ENCODE measurements around the gene CD3G. TPM values are rescaled to one million over a fixed set of nuclear protein-coding genes. Genes with fewer than 3 reads are reported as not detected.

Gene CD3G
- total RNA-seq, 2 donors from 2014 or later: 7.1 to 49.4 TPM

DNA sequence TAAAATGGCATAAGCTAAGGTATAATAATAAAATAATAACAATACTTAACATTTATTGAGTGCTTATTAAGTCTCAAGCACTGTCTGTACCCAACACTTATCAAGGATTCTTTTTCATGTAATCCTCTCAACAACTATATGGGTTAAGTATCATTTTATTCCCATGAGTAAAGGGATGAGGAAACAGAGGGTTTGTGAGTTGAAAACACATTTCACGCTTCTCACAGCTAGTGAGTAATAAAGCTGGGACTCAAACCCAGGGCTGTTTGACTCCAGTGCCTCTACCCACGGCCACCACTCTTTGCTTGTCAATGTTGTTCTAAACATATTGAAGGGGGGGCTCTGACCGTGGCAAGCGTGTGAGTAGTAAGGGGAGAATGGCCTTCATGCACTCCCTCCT is 30.9 kb upstream of the CD3G start:
- DNase-seq (ENCODE audit: low spot score) (no peak), ATAC-seq (no peak)
- no peaks in the 10 kb centered on the region for H3K9me3 Mint-ChIP-seq
- no peaks in the 10 kb centered on the region for H3K36me3 Mint-ChIP-seq
- H3K27me3 Mint-ChIP-seq: no peaks in the 10 kb centered on the region
- H3K4me1 Mint-ChIP-seq (ENCODE audit: low read depth in 2 of 2): peaks cover 44 to 62% of the 10 kb centered on the region in 2 donors
- no peak overlapping the region for H3K4me3 Mint-ChIP-seq
- H3K27ac Mint-ChIP-seq: peak overlapping the region in 1 of 2 donors; percentile 32

DNA sequence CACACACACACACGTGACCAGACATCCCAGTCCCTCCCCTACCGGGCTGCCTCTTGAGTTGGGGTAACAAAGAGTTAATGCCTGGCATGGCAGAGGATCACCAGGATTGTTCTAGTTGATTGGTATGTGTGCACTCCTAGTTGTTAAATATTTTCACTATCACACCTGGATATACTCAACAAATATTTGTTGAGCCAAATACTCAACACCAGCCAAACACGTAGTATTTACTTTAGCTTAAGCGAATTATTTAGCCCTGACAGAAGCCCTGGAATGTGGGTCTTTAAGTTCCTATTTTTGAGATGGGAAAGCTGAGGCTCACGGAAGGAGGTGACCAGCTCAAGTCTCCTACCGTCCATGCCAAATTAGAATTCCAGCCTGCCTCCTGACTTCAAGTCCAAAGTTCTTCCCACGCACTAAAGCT is 29.1 kb upstream of the CD3G start:
- H3K4me1 Mint-ChIP-seq (ENCODE audit: low read depth in 2 of 2): peaks cover 56 to 74% of the 10 kb centered on the region in 2 donors
- no peaks in the 10 kb centered on the region for H3K27me3 Mint-ChIP-seq
- no peaks in the 10 kb centered on the region for H3K9me3 Mint-ChIP-seq
- H3K27ac Mint-ChIP-seq: peak overlapping the region; percentile 60 to 68
- peaks cover 8% of the 10 kb centered on the region for H3K36me3 Mint-ChIP-seq
- peak overlapping the region; percentile 86 for H3K4me3 Mint-ChIP-seq
- ATAC-seq (no peak), DNase-seq (ENCODE audit: low spot score) (no peak)

DNA sequence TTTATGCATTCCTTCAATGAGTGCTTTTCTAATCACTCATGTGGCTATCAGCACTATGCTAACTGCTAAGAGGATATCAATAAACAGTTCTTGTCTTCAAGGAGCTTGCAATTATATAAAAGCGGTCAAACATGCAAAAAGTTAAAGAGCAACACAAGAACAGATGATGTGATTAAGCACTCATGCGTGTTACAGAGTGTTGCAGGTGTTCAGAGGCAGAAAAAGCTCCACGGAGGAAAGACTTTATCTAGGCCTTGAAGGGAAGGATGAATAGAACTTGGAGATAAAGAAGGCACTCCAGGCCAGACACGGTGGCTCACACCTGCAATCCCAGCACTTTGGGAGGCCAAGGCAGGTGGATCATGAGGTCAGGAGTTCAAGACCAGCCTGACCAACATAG is 26.0 kb upstream of the CD3G start:
- Mint-ChIP-seq H3K9me3 (no peaks in the 10 kb centered on the region), H3K4me3 (no peak overlapping the region), H3K27me3 (no peaks in the 10 kb centered on the region), H3K27ac (no peak overlapping the region), H3K36me3 (peaks cover 15% of the 10 kb centered on the region), H3K4me1 (ENCODE audit: low read depth in 2 of 2) (peaks cover 59 to 63% of the 10 kb centered on the region in 2 donors)
- ATAC-seq (no peak), DNase-seq (ENCODE audit: low spot score) (no peak)

DNA sequence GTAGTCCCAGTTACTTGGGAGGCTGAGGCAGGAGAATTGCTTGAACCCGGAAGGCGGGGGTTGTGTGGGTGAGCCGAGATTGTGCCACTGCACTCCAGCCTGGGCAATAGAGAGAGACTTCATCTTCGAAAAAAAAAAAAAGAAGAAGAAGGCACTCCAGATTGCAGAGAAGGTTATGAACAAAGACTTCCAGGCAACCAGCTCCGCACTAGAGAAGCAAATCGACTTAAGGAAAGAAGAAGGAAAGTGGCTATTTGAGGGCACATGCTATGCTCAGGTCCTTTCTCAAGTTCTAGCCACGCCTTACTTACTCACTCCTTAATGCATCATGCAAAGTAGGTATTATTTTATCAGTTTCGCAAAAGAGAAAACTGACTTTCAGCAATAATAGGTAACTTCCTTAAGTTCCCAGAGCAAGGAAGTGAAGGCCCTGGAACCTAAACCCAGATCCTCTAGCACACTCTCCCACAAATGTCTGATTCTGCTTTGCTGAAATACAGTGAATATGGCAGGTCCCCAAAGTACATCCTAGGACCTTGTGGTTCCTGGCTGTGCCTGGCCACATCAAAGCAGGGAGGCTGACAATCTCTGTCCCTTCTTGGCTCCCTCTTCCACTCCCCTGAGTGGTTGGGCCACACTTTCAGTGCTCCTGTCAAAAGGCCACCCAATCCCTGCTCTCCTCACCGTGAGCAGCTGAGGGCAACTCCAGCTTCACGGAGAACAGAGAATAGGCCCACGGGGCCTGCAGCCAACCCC is 25.4 kb upstream of the CD3G start:
- Mint-ChIP-seq H3K36me3 (peaks cover 15% of the 10 kb centered on the region), H3K9me3 (no peaks in the 10 kb centered on the region), H3K27ac (peak overlapping the region; percentile 16 to 57), H3K27me3 (no peaks in the 10 kb centered on the region), H3K4me1 (ENCODE audit: low read depth in 2 of 2) (peaks cover 56 to 60% of the 10 kb centered on the region in 2 donors), H3K4me3 (no peak overlapping the region)
- DNase-seq (ENCODE audit: low spot score) (no peak), ATAC-seq (no peak)

DNA sequence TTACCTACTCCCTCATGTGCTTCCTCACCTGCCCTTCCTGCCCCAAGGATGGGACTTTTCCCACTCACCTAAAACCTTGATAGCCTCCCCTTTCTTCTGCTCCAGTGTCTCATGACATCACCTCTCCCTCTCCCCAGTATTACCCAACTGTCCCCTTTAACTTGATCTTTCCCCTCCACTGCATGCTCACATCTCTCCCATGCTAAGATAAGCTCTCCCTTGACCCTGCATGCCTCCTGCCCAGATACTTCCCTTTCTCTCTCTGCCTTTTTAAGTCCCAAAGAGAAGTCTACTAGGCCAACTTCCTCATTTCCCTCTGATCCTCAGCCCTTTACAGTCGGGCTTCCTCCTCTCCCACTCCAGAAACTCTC is 24.8 kb upstream of the CD3G start:
- no peaks in the 10 kb centered on the region for H3K27me3 Mint-ChIP-seq
- no peak for ATAC-seq
- peaks cover 51 to 55% of the 10 kb centered on the region in 2 donors for H3K4me1 Mint-ChIP-seq (ENCODE audit: low read depth in 2 of 2)
- no peaks in the 10 kb centered on the region for H3K9me3 Mint-ChIP-seq
- peaks cover 15% of the 10 kb centered on the region for H3K36me3 Mint-ChIP-seq
- H3K4me3 Mint-ChIP-seq: peak overlapping the region; percentile 13
- DNase-seq (ENCODE audit: low spot score): no peak
- peak overlapping the region; percentile 16 to 57 for H3K27ac Mint-ChIP-seq

DNA sequence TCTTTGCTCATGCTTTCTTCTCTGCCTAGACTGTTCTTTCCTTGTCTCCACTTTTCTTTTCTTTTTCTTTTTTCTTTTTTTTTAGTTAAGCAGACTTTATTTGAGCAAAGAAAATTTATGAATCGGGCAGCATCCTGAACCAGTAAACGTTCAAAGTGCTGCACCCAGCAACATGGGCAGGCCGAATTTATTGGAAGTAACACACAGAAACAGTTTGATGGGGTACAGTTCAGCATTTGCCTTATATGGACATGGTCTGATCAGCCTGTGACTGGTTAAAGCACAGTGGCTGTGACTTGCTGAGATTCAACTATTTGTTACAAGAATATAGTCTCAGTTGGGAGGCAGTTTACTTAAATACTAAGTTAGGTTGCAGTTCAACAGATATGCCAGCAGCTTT is 23.6 kb upstream of the CD3G start:
- peak overlapping the region in 1 of 2 donors; percentile 57 for H3K27ac Mint-ChIP-seq
- DNase-seq (ENCODE audit: low spot score) (no peak), ATAC-seq (no peak)
- H3K4me1 Mint-ChIP-seq (ENCODE audit: low read depth in 2 of 2): peaks cover 43 to 47% of the 10 kb centered on the region in 2 donors
- H3K4me3 Mint-ChIP-seq: no peak overlapping the region
- no peaks in the 10 kb centered on the region for H3K9me3 Mint-ChIP-seq
- no peaks in the 10 kb centered on the region for H3K27me3 Mint-ChIP-seq
- peaks cover 15% of the 10 kb centered on the region for H3K36me3 Mint-ChIP-seq

DNA sequence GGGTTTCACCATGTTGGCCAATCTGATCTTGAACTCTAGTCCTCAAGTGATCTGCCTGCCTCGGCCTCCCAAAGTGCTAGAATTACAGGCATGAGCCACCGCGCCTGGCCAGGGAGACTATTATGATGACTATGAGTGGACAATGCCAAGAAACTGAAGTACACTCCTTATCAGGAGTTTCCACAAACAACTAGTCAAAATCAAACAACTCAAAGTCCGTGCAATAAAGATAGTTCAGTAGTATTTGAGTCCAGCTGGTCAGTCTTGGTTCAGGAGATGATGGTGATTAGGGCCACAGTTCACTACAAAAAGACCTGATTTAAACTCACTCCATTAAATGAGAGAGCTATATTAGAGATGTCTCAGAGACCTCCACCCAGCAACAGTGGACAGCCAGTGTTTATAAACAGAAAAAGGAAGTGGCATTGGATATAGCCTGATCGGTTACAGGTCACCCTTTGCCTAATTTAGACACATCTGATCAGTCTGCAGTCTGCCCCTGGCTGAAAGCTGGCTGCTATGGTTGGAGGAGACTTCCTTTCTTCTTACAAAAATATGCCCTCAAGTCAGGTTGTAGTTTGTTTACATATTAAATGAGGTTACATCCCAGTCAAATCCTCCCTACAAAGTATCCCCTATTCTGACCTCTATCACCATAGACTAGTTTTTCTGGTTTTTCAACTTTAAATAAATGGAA is 22.6 kb upstream of the CD3G start:
- H3K4me1 Mint-ChIP-seq (ENCODE audit: low read depth in 2 of 2): peaks cover 33 to 37% of the 10 kb centered on the region in 2 donors
- no peak for DNase-seq (ENCODE audit: low spot score)

DNA sequence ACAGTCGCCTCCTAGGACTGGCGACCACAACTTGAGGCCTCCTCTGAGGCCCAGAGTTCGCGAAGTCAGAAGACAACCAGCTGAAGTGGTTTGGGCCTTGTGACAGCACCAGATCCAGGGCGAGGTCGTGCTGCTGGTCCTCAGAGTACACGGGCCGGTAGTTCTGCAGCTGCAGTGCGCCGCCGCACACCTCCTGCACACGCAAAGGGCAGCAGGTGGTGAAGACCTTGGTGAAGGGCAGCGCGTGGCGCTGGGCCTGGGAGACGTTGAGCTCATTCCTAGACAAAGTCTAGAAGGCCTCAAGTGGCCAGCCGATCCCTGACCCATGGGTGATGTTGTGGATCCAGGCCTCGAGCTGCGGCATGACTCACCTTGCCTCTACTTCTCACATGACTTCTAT is 21.4 kb upstream of the CD3G start:
- Mint-ChIP-seq H3K4me3 (no peak overlapping the region), H3K27ac (no peak overlapping the region), H3K36me3 (peaks cover 15% of the 10 kb centered on the region), H3K4me1 (ENCODE audit: low read depth in 2 of 2) (peaks cover 25 to 27% of the 10 kb centered on the region in 2 donors), H3K27me3 (no peaks in the 10 kb centered on the region), H3K9me3 (no peaks in the 10 kb centered on the region)
- DNase-seq (ENCODE audit: low spot score) (no peak), ATAC-seq (no peak)

More for the DNA sequence above, 22.6 kb upstream of the CD3G start:
- Mint-ChIP-seq H3K27ac (no peak overlapping the region), H3K9me3 (no peaks in the 10 kb centered on the region), H3K27me3 (no peaks in the 10 kb centered on the region), H3K36me3 (peaks cover 15% of the 10 kb centered on the region), H3K4me3 (no peak overlapping the region)
- no peak for ATAC-seq

DNA sequence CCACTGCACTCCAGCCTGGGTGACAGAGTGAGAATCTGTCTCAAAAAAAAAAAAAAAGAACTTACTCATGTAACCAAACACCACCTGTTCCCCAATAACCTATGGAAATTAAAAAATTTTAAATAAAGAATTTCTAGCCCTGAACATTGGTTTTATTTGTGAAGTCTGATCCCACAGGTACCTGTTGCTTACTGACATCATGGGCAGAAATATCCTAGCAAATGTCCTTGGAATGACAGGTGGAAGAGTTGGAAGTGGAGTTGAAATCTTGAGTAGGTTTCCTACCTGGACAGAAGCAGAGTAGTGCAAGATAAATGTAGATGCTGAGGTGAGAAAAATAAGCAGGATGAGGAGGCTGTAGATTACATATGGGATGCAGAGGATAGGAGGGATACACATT is 18.9 kb upstream of the CD3G start:
- ATAC-seq (no peak), DNase-seq (ENCODE audit: low spot score) (no peak)
- H3K9me3 Mint-ChIP-seq: no peaks in the 10 kb centered on the region
- H3K36me3 Mint-ChIP-seq: peaks cover 4% of the 10 kb centered on the region
- H3K27me3 Mint-ChIP-seq: no peaks in the 10 kb centered on the region
- H3K27ac Mint-ChIP-seq: no peak overlapping the region
- peaks cover 8 to 12% of the 10 kb centered on the region in 2 donors for H3K4me1 Mint-ChIP-seq (ENCODE audit: low read depth in 2 of 2)
- H3K4me3 Mint-ChIP-seq: no peak overlapping the region

DNA sequence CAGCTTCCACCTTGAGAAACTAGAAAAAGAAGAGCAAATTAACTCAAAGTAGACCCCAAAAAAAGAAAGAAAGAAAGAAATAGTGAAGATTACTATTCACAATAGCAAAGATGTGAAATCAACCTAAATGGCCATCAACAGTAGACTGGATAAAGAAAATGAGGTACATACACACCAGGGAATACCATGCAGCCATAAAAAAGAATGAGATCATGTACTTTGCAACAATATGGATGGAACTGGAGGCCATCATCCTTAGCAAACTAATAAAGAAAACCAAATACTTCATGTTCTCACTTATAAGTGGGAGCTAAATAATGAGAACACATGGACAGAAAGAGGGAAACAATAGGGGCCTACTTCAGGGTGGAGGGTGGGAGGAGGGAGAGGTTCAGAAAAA is 15.4 kb upstream of the CD3G start:
- DNase-seq (ENCODE audit: low spot score): no peak
- Mint-ChIP-seq H3K27ac (no peak overlapping the region), H3K4me3 (no peak overlapping the region), H3K9me3 (no peaks in the 10 kb centered on the region), H3K4me1 (ENCODE audit: low read depth in 2 of 2) (no peaks in the 10 kb centered on the region), H3K27me3 (no peaks in the 10 kb centered on the region), H3K36me3 (no peaks in the 10 kb centered on the region)
- ATAC-seq: no peak

DNA sequence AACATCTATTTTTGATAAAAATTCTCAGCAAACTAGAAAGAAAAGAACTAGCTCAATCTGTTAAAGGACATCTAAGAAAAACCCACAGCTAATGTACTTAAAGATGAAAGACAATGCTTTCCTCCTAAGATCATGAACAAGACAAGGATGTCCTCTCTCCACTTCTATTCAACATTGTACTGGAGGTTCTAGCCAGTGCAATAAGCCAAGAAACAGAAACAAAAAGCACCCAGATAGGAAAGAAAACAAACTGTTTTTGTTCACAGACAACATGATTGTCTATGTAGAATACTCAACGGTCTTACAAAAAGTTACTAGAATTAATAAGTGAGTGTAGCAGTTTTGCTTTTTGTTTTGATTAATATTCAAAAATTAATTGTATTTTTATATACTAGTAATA is 9.4 kb upstream of the CD3G start:
- no peak for ATAC-seq
- Mint-ChIP-seq H3K4me3 (peak overlapping the region; percentile 17), H3K27ac (peak overlapping the region; percentile 53 to 62), H3K36me3 (no peaks in the 10 kb centered on the region), H3K27me3 (no peaks in the 10 kb centered on the region), H3K9me3 (no peaks in the 10 kb centered on the region), H3K4me1 (ENCODE audit: low read depth in 2 of 2) (peaks cover 24 to 26% of the 10 kb centered on the region in 2 donors)
- DNase-seq (ENCODE audit: low spot score): no peak

DNA sequence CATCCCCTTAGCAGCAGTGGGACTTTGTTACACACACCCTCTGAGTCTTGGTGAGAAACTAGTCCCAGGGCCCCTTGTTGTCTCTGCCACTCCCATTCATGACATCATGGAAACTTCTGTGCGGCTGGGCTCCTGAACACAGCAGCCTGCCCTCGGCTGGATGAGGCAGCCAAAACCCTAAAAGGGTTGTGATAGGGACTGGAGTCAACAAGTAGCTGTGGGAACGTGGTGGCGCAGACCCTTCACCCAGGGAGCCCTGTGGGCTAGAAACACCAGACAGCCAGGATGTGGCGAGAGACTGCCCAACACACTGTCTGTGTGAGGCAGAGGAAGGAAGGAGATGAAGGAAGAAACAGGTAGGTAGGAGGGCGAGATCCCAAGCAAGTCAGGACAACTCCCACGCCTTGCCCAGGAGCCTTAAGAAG is 5.5 kb upstream of the CD3G start:
- peaks cover 5% of the 10 kb centered on the region for H3K36me3 Mint-ChIP-seq
- ATAC-seq: peak; percentile 72 to 77

DNA sequence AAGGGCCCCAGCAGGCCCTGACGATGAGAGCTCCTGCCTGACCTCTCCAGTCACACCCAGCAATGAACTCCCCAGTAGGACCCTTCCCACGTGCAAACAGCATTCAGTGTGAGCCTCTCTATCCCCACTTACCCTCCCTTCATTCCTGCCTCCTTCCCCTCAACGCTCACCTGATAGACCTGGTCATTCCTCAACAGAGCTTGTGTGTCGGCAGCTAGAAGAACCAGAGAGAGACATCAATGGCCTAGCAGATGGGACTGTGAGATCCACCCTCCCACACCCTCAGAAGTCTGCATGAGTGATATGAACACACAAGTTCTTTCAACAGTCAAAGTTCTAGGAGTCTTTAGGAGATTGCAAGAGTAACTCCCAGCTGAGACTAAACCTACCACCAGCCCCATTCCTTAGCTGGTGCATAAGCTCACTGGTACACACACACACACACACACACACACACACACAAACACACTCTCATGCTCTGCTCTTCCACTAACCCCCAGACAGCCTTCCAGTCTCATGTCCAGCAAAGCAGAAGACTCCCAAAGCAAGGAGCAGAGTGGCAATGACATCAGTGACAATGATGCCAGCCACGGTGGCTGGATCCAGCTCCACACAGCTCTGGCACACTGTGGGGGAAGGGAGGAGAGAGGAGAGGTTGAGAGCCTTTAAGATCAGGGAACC is 4.7 kb upstream of the CD3G start:
- peaks cover 5% of the 10 kb centered on the region for H3K36me3 Mint-ChIP-seq
- peak overlapping the region; percentile 81 to 93 for H3K27ac Mint-ChIP-seq
- H3K27me3 Mint-ChIP-seq: no peaks in the 10 kb centered on the region
- H3K4me3 Mint-ChIP-seq: peak overlapping the region; percentile 91
- DNase-seq (ENCODE audit: low spot score) (no peak), ATAC-seq (peak in 1 of 2 donors; percentile 11)
- peaks cover 31 to 41% of the 10 kb centered on the region in 2 donors for H3K4me1 Mint-ChIP-seq (ENCODE audit: low read depth in 2 of 2)
- H3K9me3 Mint-ChIP-seq: no peaks in the 10 kb centered on the region

More for the DNA sequence above, 5.5 kb upstream of the CD3G start:
- peak overlapping the region; percentile 81 to 93 for H3K27ac Mint-ChIP-seq
- H3K9me3 Mint-ChIP-seq: no peaks in the 10 kb centered on the region
- no peaks in the 10 kb centered on the region for H3K27me3 Mint-ChIP-seq
- peaks cover 31 to 34% of the 10 kb centered on the region in 2 donors for H3K4me1 Mint-ChIP-seq (ENCODE audit: low read depth in 2 of 2)
- peak overlapping the region; percentile 91 for H3K4me3 Mint-ChIP-seq
- DNase-seq (ENCODE audit: low spot score): peak; percentile 66

DNA sequence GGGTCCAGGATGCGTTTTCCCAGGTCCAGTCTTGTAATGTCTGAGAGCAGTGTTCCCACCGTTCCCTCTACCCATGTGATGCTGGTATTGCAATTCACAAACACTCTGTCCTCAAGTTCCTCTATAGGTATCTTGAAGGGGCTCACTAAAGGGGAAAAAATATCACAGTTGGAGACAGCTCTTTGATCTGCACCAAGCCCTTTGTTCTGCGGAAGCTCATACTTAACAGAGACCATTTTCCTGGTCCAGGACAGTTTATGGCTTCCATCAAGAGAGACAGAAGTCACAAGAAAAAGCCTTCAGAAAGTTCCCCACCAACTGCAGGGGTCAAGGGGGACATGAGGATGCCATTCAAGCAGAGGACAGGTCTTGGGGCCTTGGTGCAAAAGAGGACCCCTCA is 3.7 kb upstream of the CD3G start:
- peaks cover 5% of the 10 kb centered on the region for H3K36me3 Mint-ChIP-seq
- peaks cover 33 to 45% of the 10 kb centered on the region in 2 donors for H3K4me1 Mint-ChIP-seq (ENCODE audit: low read depth in 2 of 2)
- peak overlapping the region; percentile 81 to 93 for H3K27ac Mint-ChIP-seq
- peak overlapping the region; percentile 91 for H3K4me3 Mint-ChIP-seq
- DNase-seq (ENCODE audit: low spot score) (no peak), ATAC-seq (no peak)
- no peaks in the 10 kb centered on the region for H3K9me3 Mint-ChIP-seq
- H3K27me3 Mint-ChIP-seq: no peaks in the 10 kb centered on the region
